ENCODE data around the gene LPIN2. TPM values are rescaled to one million over a fixed set of nuclear protein-coding genes. Genes with fewer than 3 reads are reported as not detected.
A peak's percentile ranks its signal among the peaks of the same experiment; 100 is the strongest.

LPIN2 gene
- total and polyA plus RNA-seq, 5 experiments from 2014 or later = 38.6 to 59.6 (median 54.9) TPM

DNA sequence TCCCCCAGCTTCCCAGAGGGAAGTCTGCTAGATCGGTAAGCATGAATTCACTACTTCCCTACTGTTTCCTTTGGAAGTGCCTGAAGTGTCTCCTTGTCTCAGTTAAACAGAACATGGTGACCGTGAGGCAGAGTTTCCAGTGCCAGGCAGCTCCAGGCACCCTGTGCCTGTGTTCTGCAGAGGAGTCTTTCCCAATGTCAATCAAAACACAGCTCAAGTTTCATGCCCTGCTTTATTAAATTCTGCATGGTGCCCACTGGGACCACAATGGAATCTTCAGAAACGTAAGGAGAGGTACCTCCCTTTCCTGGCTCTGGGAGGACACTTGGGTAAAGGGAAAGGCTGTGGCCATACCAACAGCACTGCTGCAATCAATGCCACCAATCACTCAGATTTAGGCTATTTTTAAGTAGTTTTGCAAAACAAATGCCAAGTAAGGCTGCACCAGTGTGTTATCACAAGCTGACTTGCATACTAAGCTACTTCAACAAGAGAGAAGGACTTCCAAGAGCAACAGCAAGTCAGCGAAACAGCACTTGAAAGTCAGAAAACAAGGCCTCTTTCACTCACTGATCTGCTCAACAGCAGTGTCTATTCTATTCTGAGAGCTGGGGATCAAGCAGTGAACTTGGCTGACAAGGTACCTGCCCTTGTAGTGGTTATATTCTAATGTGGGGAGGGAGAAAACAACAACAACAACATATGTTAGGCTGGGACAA, 14.9 kb downstream of the LPIN2 start:
- Mint-ChIP-seq H3K4me3 (peak overlapping the region in 9 of 10 donors; percentile 26 to 65 (median 42)), H3K27ac (peak overlapping the region; percentile 70 to 92 (median 85)), H3K27me3 (no peaks in the 10 kb centered on the region), H3K4me1 (peaks cover 30 to 73% (median 56%) of the 10 kb centered on the region in 4 donors), H3K36me3 (peaks cover 0 to 21% (median 17%) of the 10 kb centered on the region in 3 donors), H3K9me3 (peaks cover 0 to 3% (median 0%) of the 10 kb centered on the region in 9 donors)
- ATAC-seq (no peak), DNase-seq (no peak)
- POLR2A ChIA-PET = interaction anchor here (0.8 to 1.5 kb wide), 5 partner anchors 14 to 248 kb away, joined by 3 to 6 read pairs (median 4); partner anchors contain the start of gene LPIN2

- POLR2A ChIA-PET = interaction anchor here (0.6 to 1.5 kb wide), 5 partner anchors 15 to 249 kb away, joined by 3 to 6 read pairs (median 4); partner anchors contain the start of gene LPIN2
- Mint-ChIP-seq H3K4me3 (peak overlapping the region in 1 of 10 donors; percentile 45), H3K4me1 (peaks cover 27 to 69% (median 55%) of the 10 kb centered on the region in 4 donors), H3K27ac (peak overlapping the region in 9 of 10 donors; percentile 66 to 92 (median 84)), H3K36me3 (peaks cover 0 to 17% (median 11%) of the 10 kb centered on the region in 3 donors), H3K27me3 (no peaks in the 10 kb centered on the region), H3K9me3 (peaks cover 0 to 3% (median 0%) of the 10 kb centered on the region in 9 donors)
- ATAC-seq (no peak), DNase-seq (no peak)
Measured at GRCh38 chr18:2997429-2997828, 15.5 kb downstream of the LPIN2 start.

GRCh38 chr18:2994603-2995432, 18.1 kb downstream of the LPIN2 start:
- no peaks in the 10 kb centered on the region for H3K27me3 Mint-ChIP-seq
- H3K27ac Mint-ChIP-seq = peak overlapping the region in 9 of 10 donors; percentile 37 to 89 (median 66)
- H3K4me3 Mint-ChIP-seq = peak overlapping the region; percentile 39 to 84 (median 71)
- H3K9me3 Mint-ChIP-seq = peaks cover 0 to 2% (median 0%) of the 10 kb centered on the region in 9 donors
- DNase-seq = peak; percentile 42 to 85 (median 72)
- peaks cover 0 to 5% (median 2%) of the 10 kb centered on the region in 3 donors for H3K36me3 Mint-ChIP-seq
- peaks cover 23 to 69% (median 60%) of the 10 kb centered on the region in 4 donors for H3K4me1 Mint-ChIP-seq
- POLR2A ChIA-PET = interaction anchor here (0.6 to 4.3 kb wide), 17 partner anchors 9 to 252 kb away, joined by 3 to 44 read pairs (median 4); partner anchors contain the start of gene MYL12A
- ATAC-seq = peak; percentile 92 to 93

DNA sequence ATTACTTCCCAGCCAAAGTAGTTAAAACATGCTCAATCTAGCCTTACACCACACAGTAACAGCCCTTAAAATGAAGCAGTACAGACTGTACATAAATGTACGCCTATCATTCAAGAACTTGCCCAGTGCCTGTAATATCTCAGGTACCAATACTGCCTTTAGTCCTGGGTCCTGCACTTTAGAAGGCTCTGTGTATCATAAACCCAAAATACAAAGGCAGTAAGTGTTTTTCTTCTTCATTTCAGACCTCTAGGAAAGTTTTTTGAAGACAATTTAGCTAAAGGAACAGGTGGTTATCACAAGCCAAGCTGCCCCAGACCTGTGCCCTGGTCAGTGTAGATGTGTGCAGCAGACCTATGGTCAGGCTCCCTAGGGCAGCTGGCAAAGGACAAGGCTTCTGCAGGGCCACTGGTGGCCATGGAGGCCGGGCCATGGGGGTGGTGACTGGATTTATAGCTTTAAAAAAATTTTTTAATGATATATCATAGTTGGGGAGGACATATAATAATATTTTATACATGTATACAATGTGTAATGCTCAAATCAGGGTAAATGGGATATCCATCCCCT, 18.8 kb downstream of the LPIN2 start:
- peak overlapping the region in 3 of 10 donors; percentile 33 to 46 (median 36) for H3K4me3 Mint-ChIP-seq

GRCh38 chr18:2992995-2993877, 19.7 kb downstream of the LPIN2 start:
- Mint-ChIP-seq H3K27ac (peak overlapping the region in 7 of 10 donors; percentile 3 to 90 (median 37)), H3K9me3 (peaks cover 0 to 2% (median 0%) of the 10 kb centered on the region in 9 donors), H3K4me1 (peaks cover 18 to 63% (median 47%) of the 10 kb centered on the region in 4 donors), H3K36me3 (peaks cover 0 to 5% (median 2%) of the 10 kb centered on the region in 3 donors), H3K27me3 (no peaks in the 10 kb centered on the region), H3K4me3 (peak overlapping the region in 3 of 10 donors; percentile 3 to 44 (median 36))
- DNase-seq (no peak), ATAC-seq (no peak)
- POLR2A ChIA-PET = interaction anchor here (0.7 to 4.3 kb wide), 7 partner anchors 13 to 254 kb away, joined by 3 to 44 read pairs (median 6); partner anchors contain the start of gene MYL12A

More for the DNA sequence above, 18.8 kb downstream of the LPIN2 start:
- POLR2A ChIA-PET = interaction anchor here (0.6 to 4.3 kb wide), 12 partner anchors 14 to 253 kb away, joined by 3 to 44 read pairs (median 4); partner anchors contain the start of gene MYL12A
- no peak for ATAC-seq
- peaks cover 0 to 5% (median 2%) of the 10 kb centered on the region in 3 donors for H3K36me3 Mint-ChIP-seq
- H3K4me1 Mint-ChIP-seq = peaks cover 21 to 68% (median 55%) of the 10 kb centered on the region in 4 donors
- peaks cover 0 to 2% (median 0%) of the 10 kb centered on the region in 9 donors for H3K9me3 Mint-ChIP-seq
- H3K27ac Mint-ChIP-seq = peak overlapping the region in 8 of 10 donors; percentile 9 to 73 (median 52)
- no peaks in the 10 kb centered on the region for H3K27me3 Mint-ChIP-seq
- no peak for DNase-seq

DNA sequence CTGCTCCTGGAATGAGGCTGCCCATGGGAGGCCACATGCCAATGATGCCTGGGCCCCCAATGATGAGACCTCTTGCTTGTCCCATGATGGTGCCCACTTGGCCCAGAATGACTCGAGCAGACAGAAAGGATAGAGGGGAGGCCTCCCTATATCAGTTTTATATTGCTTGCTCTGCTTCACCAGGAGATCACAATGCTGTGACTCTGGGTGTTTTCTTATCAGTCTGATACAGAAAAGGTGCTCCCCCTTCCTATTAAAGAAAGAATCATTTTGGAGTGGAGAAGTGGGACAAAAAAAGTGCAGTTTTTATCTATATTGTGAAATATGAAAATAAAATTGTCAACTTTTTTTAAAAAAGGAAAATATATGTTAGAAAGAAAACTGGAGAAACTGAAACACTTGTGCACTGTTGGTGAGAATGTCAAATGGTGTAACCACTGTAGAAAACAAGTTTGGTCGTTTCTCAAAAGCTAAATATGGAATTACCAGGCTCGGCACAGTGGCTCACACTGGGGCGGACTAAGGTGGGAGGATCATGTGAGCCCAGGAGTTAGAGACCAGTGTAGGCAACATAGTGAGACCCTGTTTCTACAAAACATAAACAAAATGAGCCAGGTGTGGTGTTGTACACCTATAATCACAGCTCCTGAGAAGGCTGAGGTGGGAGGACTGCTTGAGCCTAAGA, 21.8 kb downstream of the LPIN2 start:
- POLR2A ChIA-PET = no interaction called here
- Mint-ChIP-seq H3K4me1 (peaks cover 11 to 49% (median 39%) of the 10 kb centered on the region in 4 donors), H3K9me3 (peaks cover 0 to 2% (median 0%) of the 10 kb centered on the region in 9 donors), H3K4me3 (no peak overlapping the region), H3K27me3 (no peaks in the 10 kb centered on the region), H3K27ac (peak overlapping the region in 4 of 10 donors; percentile 6 to 59 (median 12)), H3K36me3 (peaks cover 0 to 13% (median 5%) of the 10 kb centered on the region in 3 donors)
- ATAC-seq = no peak
- no peak for DNase-seq

DNA sequence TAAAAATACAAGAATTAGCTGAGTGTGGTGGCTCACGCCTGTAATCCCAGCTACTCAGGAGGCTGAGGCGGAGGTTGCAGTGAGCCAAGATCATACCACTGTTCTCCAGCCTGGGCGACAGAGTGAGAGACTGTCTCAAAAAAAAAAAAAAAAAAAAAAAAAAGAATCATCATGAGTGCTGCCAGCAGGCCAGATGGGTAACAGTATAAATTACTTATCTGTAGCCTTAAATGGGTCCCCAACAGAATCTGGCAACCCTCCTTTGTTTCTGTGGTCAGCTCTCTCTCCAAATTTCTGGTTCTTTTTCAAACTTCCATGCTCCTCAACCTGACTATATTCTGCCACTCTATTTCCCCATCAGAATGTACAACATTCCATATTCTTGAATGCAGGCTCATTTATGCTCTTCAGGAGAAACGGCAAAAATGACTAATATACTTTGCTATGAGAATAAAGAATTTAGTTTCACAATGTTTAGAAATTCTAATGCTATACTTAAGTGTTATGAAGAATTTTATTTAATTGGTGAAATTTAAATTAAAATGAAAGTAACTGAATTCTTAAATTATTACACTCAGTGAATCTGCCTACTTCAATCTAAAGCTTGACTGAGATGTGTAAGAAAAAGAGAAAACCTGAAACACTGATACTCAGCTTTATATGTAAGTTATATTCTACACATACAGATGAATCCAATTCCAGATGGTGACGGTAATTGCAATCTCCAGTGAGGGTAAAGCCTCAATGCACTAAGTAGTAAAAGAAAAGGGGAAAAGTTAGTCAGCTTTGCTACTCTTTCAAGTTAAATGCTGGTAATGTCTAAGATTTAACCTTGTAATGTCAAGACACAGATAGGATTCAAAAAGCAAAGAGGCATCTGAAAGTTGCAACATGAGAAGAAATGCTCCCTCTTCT, 24.8 kb downstream of the LPIN2 start:
- H3K4me3 Mint-ChIP-seq = no peak overlapping the region
- peak overlapping the region in 2 of 10 donors; percentile 44 to 57 for H3K27ac Mint-ChIP-seq
- H3K36me3 Mint-ChIP-seq = peaks cover 0 to 13% (median 5%) of the 10 kb centered on the region in 3 donors
- H3K9me3 Mint-ChIP-seq = peaks cover 0 to 2% (median 0%) of the 10 kb centered on the region in 9 donors
- POLR2A ChIA-PET = interaction anchor here (0.8 to 1.0 kb wide), 2 partner anchors 64 to 274 kb away, joined by 3 read pairs; partner anchors contain the start of gene MYL12B
- no peaks in the 10 kb centered on the region for H3K27me3 Mint-ChIP-seq
- ATAC-seq = no peak
- H3K4me1 Mint-ChIP-seq = peaks cover 11 to 50% (median 36%) of the 10 kb centered on the region in 4 donors
- DNase-seq = no peak

DNA sequence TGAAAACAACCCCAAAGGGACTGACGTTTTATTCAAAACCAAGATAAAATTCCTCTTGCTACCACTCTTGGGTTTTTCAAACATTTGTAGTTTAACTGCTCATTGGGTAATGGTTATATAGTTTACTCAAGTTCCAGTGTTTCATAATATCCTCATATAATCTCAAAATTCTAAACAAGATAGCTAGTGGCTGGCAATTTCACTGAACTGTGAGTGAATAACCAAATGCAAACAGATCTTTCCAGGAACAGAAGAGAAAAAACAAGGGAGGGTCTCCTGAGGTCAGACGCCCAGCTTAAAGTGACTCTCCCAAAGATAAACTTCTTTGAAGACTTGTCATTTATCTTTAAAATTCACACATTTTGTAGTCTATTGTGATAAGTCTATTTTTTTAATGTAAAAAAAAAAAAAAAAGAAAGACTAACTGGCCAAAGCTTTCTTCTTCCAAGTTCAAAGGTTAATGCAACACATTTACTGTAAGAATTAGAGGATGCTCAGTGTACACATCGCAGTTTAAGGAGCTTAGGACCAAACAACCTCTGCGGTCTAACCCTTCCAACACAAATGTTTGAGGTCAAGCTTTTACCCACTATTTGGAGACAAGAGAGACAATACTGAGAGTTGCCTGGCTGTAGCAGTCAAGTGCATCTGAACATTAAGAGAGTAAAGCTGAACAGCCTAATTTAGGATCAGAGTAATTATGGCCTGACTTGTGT, 26.6 kb downstream of the LPIN2 start:
- Mint-ChIP-seq H3K4me1 (peaks cover 15 to 51% (median 45%) of the 10 kb centered on the region in 4 donors), H3K9me3 (no peaks in the 10 kb centered on the region), H3K27me3 (no peaks in the 10 kb centered on the region), H3K4me3 (no peak overlapping the region), H3K27ac (peak overlapping the region in 3 of 10 donors; percentile 8 to 96 (median 54)), H3K36me3 (peaks cover 0 to 13% (median 1%) of the 10 kb centered on the region in 3 donors)
- POLR2A ChIA-PET = interaction anchor here (0.6 to 1.6 kb wide), 7 partner anchors 9 to 170 kb away, joined by 3 to 8 read pairs (median 4); no protein-coding TSS in a partner anchor
- no peak for DNase-seq
- no peak for ATAC-seq

GRCh38 chr18:2985628-2986027, 27.3 kb downstream of the LPIN2 start:
- no peak overlapping the region for H3K4me3 Mint-ChIP-seq
- no peaks in the 10 kb centered on the region for H3K27me3 Mint-ChIP-seq
- H3K36me3 Mint-ChIP-seq = peaks cover 0 to 13% (median 0%) of the 10 kb centered on the region in 3 donors
- H3K4me1 Mint-ChIP-seq = peaks cover 15 to 55% (median 43%) of the 10 kb centered on the region in 4 donors
- ATAC-seq (peak; percentile 50 to 66), DNase-seq (peak in 4 of 10 donors; percentile 47 to 75 (median 72))
- POLR2A ChIA-PET = interaction anchor here (0.6 to 1.6 kb wide), 16 partner anchors 8 to 415 kb away, joined by 3 to 9 read pairs (median 4); no protein-coding TSS in a partner anchor
- peak overlapping the region in 3 of 10 donors; percentile 85 to 96 (median 92) for H3K27ac Mint-ChIP-seq
- no peaks in the 10 kb centered on the region for H3K9me3 Mint-ChIP-seq

Measured in naive thymus-derived CD8-positive, alpha-beta T cell (primary cell).